Measurements from ENCODE around the gene INHA.
A peak's percentile ranks its signal among the peaks of the same experiment; 100 is the strongest.

INHA gene

GRCh38 chr2:219572237-219573001 is at the start of gene INHA:
TSS of gene INHA (plus strand) at chr2:219572310. CDS start at chr2:219572375, 65 bp downstream.
- DNase-seq, result no peak

GRCh38 chr2:219523031-219523671 is 49.0 kb upstream of the INHA start:
- no peak for DNase-seq

GRCh38 chr2:219524817-219525216 is 47.3 kb upstream of the INHA start:
- DNase-seq, result no peak

GRCh38 chr2:219525533-219526232 is 46.4 kb upstream of the INHA start:
- no peak for DNase-seq

- DNase-seq, result no peak
Measured at GRCh38 chr2:219526320-219527075, 45.6 kb upstream of the INHA start.

GRCh38 chr2:219527076-219527394 is 45.1 kb upstream of the INHA start:
- no peak for DNase-seq

GRCh38 chr2:219527472-219527871 is 44.6 kb upstream of the INHA start:
- no peak for DNase-seq

- DNase-seq, result peak; percentile 65
Measured at GRCh38 chr2:219530048-219530963, 41.8 kb upstream of the INHA start.

GRCh38 chr2:219531639-219532377 is 40.3 kb upstream of the INHA start:
- DNase-seq, result no peak

- DNase-seq, result no peak
Measured at GRCh38 chr2:219532378-219532649, 39.8 kb upstream of the INHA start.

- no peak for DNase-seq
Measured at GRCh38 chr2:219533930-219534661, 38.0 kb upstream of the INHA start.

GRCh38 chr2:219536425-219536824 is 35.7 kb upstream of the INHA start:
- DNase-seq, result no peak

- DNase-seq, result no peak
Measured at GRCh38 chr2:219536967-219537366, 35.1 kb upstream of the INHA start.

GRCh38 chr2:219537657-219538488 is 34.2 kb upstream of the INHA start:
- DNase-seq, result no peak

GRCh38 chr2:219538504-219538951 is 33.6 kb upstream of the INHA start:
- DNase-seq, result no peak

GRCh38 chr2:219538956-219539788 is 32.9 kb upstream of the INHA start:
- DNase-seq, result no peak

- DNase-seq, result no peak
Measured at GRCh38 chr2:219539926-219540678, 32.0 kb upstream of the INHA start.

Measured in SHP77 treated with DMSO at 0.1 percent for 48 hours (cell line).